Kidney epithelial cell (primary cell): Measurements from ENCODE around the gene FASTKD3. TPM values are rescaled to one million over a fixed set of nuclear protein-coding genes. Genes with fewer than 3 reads are reported as not detected.

Experiments
- DNase-seq: peaks from one replicate; pipeline ENCODE4 v3.0.0-alpha.2; 2010; ENCODE audit warnings: low read depth
- H3K27me3 ChIP-seq: 2 replicates; pipeline ENCODE4 v1.6.0; 2011; ENCODE audit warnings: low read length; ENCODE audit not compliant: control insufficient read depth, insufficient read depth
- H3K36me3 ChIP-seq: 2 replicates; pipeline ENCODE4 v1.5.1; 2011; ENCODE audit warnings: low read length; ENCODE audit not compliant: control insufficient read depth, insufficient read depth
- H3K4me3 ChIP-seq: 2 replicates; pipeline ENCODE4 v1.5.1; 2011; ENCODE audit warnings: low read depth, mild to moderate bottlenecking, control low read depth, low read length
- total RNA-seq: library from RNA; depleted of rRNA; stranded (reverse); fragments of >200 nt; gene quantifications from 2 replicates; pipeline ENCODE4 v1.2.3, GENCODE V29; 2015
- TF ChIP-seq, protein P1 (sequence below): IDR thresholded peaks from 2 replicates; pipeline ENCODE4 v1.5.1; 2011; ENCODE audit warnings: mild to moderate bottlenecking, moderate library complexity, low read length, control low read depth, inconsistent platforms; ENCODE audit not compliant: insufficient read depth, poor library complexity, severe bottlenecking

The FASTKD3 gene
- total RNA-seq, 1 donor from 2014 or later: 17.0 TPM

GRCh38 chr5:7894860-7895259, 26.0 kb upstream of the FASTKD3 start:
- no peak for DNase-seq
- no peaks in the 10 kb centered on the region for H3K27me3 ChIP-seq
- TF ChIP-seq, protein P1, sequence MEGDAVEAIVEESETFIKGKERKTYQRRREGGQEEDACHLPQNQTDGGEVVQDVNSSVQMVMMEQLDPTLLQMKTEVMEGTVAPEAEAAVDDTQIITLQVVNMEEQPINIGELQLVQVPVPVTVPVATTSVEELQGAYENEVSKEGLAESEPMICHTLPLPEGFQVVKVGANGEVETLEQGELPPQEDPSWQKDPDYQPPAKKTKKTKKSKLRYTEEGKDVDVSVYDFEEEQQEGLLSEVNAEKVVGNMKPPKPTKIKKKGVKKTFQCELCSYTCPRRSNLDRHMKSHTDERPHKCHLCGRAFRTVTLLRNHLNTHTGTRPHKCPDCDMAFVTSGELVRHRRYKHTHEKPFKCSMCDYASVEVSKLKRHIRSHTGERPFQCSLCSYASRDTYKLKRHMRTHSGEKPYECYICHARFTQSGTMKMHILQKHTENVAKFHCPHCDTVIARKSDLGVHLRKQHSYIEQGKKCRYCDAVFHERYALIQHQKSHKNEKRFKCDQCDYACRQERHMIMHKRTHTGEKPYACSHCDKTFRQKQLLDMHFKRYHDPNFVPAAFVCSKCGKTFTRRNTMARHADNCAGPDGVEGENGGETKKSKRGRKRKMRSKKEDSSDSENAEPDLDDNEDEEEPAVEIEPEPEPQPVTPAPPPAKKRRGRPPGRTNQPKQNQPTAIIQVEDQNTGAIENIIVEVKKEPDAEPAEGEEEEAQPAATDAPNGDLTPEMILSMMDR: no peak
- no peak overlapping the region for H3K4me3 ChIP-seq
- peaks cover under 1% of the 10 kb centered on the region for H3K36me3 ChIP-seq

- Histone ChIP-seq H3K36me3 (peaks cover 1% of the 10 kb centered on the region), H3K27me3 (no peaks in the 10 kb centered on the region), H3K4me3 (no peak overlapping the region)
- DNase-seq: no peak
- TF ChIP-seq, protein P1: no peak
Measured at GRCh38 chr5:7894439-7894838, 25.6 kb upstream of the FASTKD3 start.

GRCh38 chr5:7888901-7889300, 20.1 kb upstream of the FASTKD3 start:
- Histone ChIP-seq H3K36me3 (peaks cover 4% of the 10 kb centered on the region), H3K4me3 (no peak overlapping the region), H3K27me3 (no peaks in the 10 kb centered on the region)
- TF ChIP-seq, protein P1: no peak
- no peak for DNase-seq

- DNase-seq: no peak
- Histone ChIP-seq H3K27me3 (no peaks in the 10 kb centered on the region), H3K4me3 (no peak overlapping the region), H3K36me3 (peaks cover 5% of the 10 kb centered on the region)
- TF ChIP-seq, protein P1: peak; percentile 48
Measured at GRCh38 chr5:7886849-7887475, 18.1 kb upstream of the FASTKD3 start.

GRCh38 chr5:7884491-7885267, 15.8 kb upstream of the FASTKD3 start:
- TF ChIP-seq, protein P1: no peak
- DNase-seq: no peak
- H3K36me3 ChIP-seq: peaks cover 4% of the 10 kb centered on the region

GRCh38 chr5:7882926-7883325, 14.1 kb upstream of the FASTKD3 start:
- DNase-seq: no peak
- H3K4me3 ChIP-seq: no peak overlapping the region
- TF ChIP-seq, protein P1: no peak
- peaks cover 2% of the 10 kb centered on the region for H3K36me3 ChIP-seq
- H3K27me3 ChIP-seq: no peaks in the 10 kb centered on the region

More at GRCh38 chr5:7884491-7885267, 15.8 kb upstream of the FASTKD3 start:
- no peak overlapping the region for H3K4me3 ChIP-seq
- H3K27me3 ChIP-seq: no peaks in the 10 kb centered on the region
